CD4-positive, alpha-beta T cell (primary cell): ENCODE measurements around the gene DTX1. TPM values are rescaled to one million over a fixed set of nuclear protein-coding genes. Genes with fewer than 3 reads are reported as not detected.

Experiments
- ATAC-seq: fragments of 200-7000 bp; cut with Tn5 transposase; one replicate; pipeline ENCODE4 v1.10.0; 2022; ENCODE audit warnings: mild to moderate bottlenecking; ENCODE audit not compliant: poor library complexity
- CTCF ChIA-PET: fragments of 350-600 bp; sonication (Branson Sonifier 250); formaldehyde crosslinking; loops from one replicate; lab custom pipeline; 2021; ENCODE audit warnings: antibody characterized with exemption, inconsistent platforms; lab: Charles Lee
- POLR2A ChIA-PET: fragments of 350-600 bp; sonication (Branson Sonifier 250); formaldehyde crosslinking; loops from one replicate; lab custom pipeline; 2021; ENCODE audit warnings: antibody characterized with exemption, inconsistent platforms; lab: Charles Lee
- DNase-seq, 14 experiments: peaks; one replicate each; pipeline ENCODE4 v3.0.0-alpha.2; 2013 to 2020; ENCODE audit warnings: mixed read lengths in 2 of 14
- H3K27ac ChIP-seq, 2 donors: one replicate each; pipeline versions ENCODE4 v1.5.1 to v1.7.0; 2013; ENCODE audit warnings: low read length in 2 of 2, low read depth in 1 of 2, mild to moderate bottlenecking in 1 of 2
- H3K27me3 ChIP-seq, 2 experiments: 1 replicate in 1 of 2; 2 replicates in 1 of 2; pipeline versions ENCODE4 v1.6.1 to v1.7.0; 2013; ENCODE audit warnings: low read length in 2 of 2, control low read depth in 1 of 2, mild to moderate bottlenecking in 1 of 2, moderate library complexity in 1 of 2; ENCODE audit not compliant: insufficient read depth in 2 of 2, control insufficient read depth in 1 of 2
- H3K36me3 ChIP-seq: one replicate; pipeline ENCODE4 v1.6.1; 2013; ENCODE audit warnings: low read length, control low read depth; ENCODE audit not compliant: insufficient read depth
- H3K4me1 ChIP-seq: one replicate; pipeline ENCODE4 v1.6.1; 2013; ENCODE audit warnings: low read length, control low read depth; ENCODE audit not compliant: insufficient read depth
- H3K4me3 ChIP-seq: one replicate; pipeline ENCODE4 v1.5.1; 2013; ENCODE audit warnings: mild to moderate bottlenecking, low read length, moderate library complexity
- H3K9me3 ChIP-seq, 2 experiments: 1 replicate in 1 of 2; 2 replicates in 1 of 2; pipeline versions ENCODE4 v1.6.1 to v1.7.0; 2013; ENCODE audit warnings: low read length in 2 of 2, mild to moderate bottlenecking in 2 of 2, control low read depth in 1 of 2, moderate library complexity in 1 of 2; ENCODE audit not compliant: control insufficient read depth in 1 of 2, insufficient read depth in 1 of 2
- H3K27ac Mint-ChIP-seq: one replicate; pipeline ENCODE4 v1.8.0; 2020; ENCODE audit warnings: mixed read lengths
- H3K27me3 Mint-ChIP-seq: one replicate; pipeline ENCODE4 v1.8.0; 2021; ENCODE audit warnings: mixed read lengths
- H3K36me3 Mint-ChIP-seq: one replicate; pipeline ENCODE4 v1.8.0; 2021; ENCODE audit warnings: low read depth, mixed read lengths
- H3K4me1 Mint-ChIP-seq: one replicate; pipeline ENCODE4 v1.8.0; 2021; ENCODE audit warnings: low read depth, mixed read lengths
- H3K4me3 Mint-ChIP-seq: one replicate; pipeline ENCODE4 v1.8.0; 2020; ENCODE audit warnings: mild to moderate bottlenecking, mixed read lengths
- H3K9me3 Mint-ChIP-seq: one replicate; pipeline ENCODE4 v1.8.0; 2020; ENCODE audit warnings: mixed read lengths
- CTCF ChIP-seq: fragments of 200-600 bp; IDR thresholded peaks from one replicate; pipeline ENCODE4 v1.8.0; 2022; ENCODE audit warnings: antibody characterized with exemption, mild to moderate bottlenecking
- intact Hi-C, 2 experiments: fragments of 100-400 bp; cut with DNase I in 1 of 2; cut with micrococcal nuclease in 1 of 2; formaldehyde crosslinking; loops; one replicate each; pipeline versions ENCODE4 v1.15.1 to v1.9.0; 2023 to 2025; cut with DNase I, micrococcal nuclease
- total RNA-seq, 174 experiments: library from RNA in 2 of 174; stranded (reverse) in 2 of 174; gene quantifications; one replicate each; pipeline ENCODE4 v1.2.3 and lab custom pipeline; 2021 to 2026

Gene DTX1
- total RNA-seq, 2 experiments from 2014 or later = 14.0 to 14.2 TPM

- peak within 1 kb of the TSS in 1 of 2 donors; percentile 61 for H3K27ac ChIP-seq
- Mint-ChIP-seq H3K4me3 (peak within 1 kb of the TSS; percentile 92), H3K9me3 (no peaks in the 10 kb centered on the region), H3K27me3 (no peaks in the 10 kb centered on the region), H3K27ac (peak within 1 kb of the TSS; percentile 98), H3K4me1 (peaks cover 13% of the 10 kb centered on the region), H3K36me3 (no peaks in the 10 kb centered on the region)
- no peaks in the 10 kb centered on the region for H3K36me3 ChIP-seq
- peak within 1 kb of the TSS; percentile 51 for H3K4me3 ChIP-seq
- ATAC-seq (peak; percentile 88), DNase-seq (peak; percentile 58 to 85 (median 76))
- ChIA-PET CTCF (interaction anchor here (0.7 to 1.9 kb wide), 5 partner anchors 18 to 78 kb away, joined by 3 to 12 read pairs (median 3); no protein-coding TSS in a partner anchor), POLR2A (no interaction called here)
- TF ChIP-seq CTCF = peak; percentile 61
- intact Hi-C loops = loop anchor here in 1 of 2 experiments (1.0 to 5.0 kb wide), 2 partner anchors 17 to 37 kb away; no protein-coding TSS in a partner anchor
- peaks cover 22% of the 10 kb centered on the region for H3K4me1 ChIP-seq
- no peaks in the 10 kb centered on the region for H3K9me3 ChIP-seq
- no peaks in the 10 kb centered on the region for H3K27me3 ChIP-seq
These were observed 78.9 kb downstream of the DTX1 start, which contains the start of gene RASAL1 for GRCh38 chr12:113135178-113136127. Gene RASAL1, minus strand, starts transcription at chr12:113135761. Its CDS starts 299 bp downstream, at chr12:113135462.

- no peak for TF ChIP-seq CTCF
- peaks cover 13% of the 10 kb centered on the region for H3K4me1 Mint-ChIP-seq
- ATAC-seq (peak; percentile 76), DNase-seq (peak; percentile 20 to 79 (median 52))
- CTCF ChIA-PET = interaction anchor here (0.7 to 1.9 kb wide), 5 partner anchors 17 to 79 kb away, joined by 3 to 12 read pairs (median 3); no protein-coding TSS in a partner anchor
- H3K36me3 Mint-ChIP-seq = no peaks in the 10 kb centered on the region
- no peaks in the 10 kb centered on the region for H3K9me3 Mint-ChIP-seq
- H3K27me3 Mint-ChIP-seq = no peaks in the 10 kb centered on the region
- peak overlapping the region in 1 of 2 donors; percentile 61 for H3K27ac ChIP-seq
- peak overlapping the region; percentile 98 for H3K27ac Mint-ChIP-seq
- intact Hi-C loops = loop anchor here in 1 of 2 experiments (1.0 to 5.0 kb wide), 2 partner anchors 16 to 36 kb away; no protein-coding TSS in a partner anchor
- H3K4me1 ChIP-seq = peaks cover 22% of the 10 kb centered on the region
- H3K36me3 ChIP-seq = no peaks in the 10 kb centered on the region
- POLR2A ChIA-PET = no interaction called here
- H3K4me3 ChIP-seq = peak overlapping the region; percentile 48
- no peaks in the 10 kb centered on the region for H3K9me3 ChIP-seq
- H3K4me3 Mint-ChIP-seq = peak overlapping the region; percentile 92
- H3K27me3 ChIP-seq = no peaks in the 10 kb centered on the region
These were observed 79.8 kb downstream of the DTX1 start for GRCh38 chr12:113136128-113136989.

GRCh38 chr12:113136990-113137511 lies 80.5 kb downstream of the DTX1 start:
- CTCF ChIA-PET = interaction anchor here (0.5 to 1.9 kb wide), 2 partner anchors 16 to 41 kb away, joined by 3 to 12 read pairs; no protein-coding TSS in a partner anchor
- peak overlapping the region; percentile 98 for H3K27ac Mint-ChIP-seq
- POLR2A ChIA-PET = no interaction called here

More at GRCh38 chr12:113136990-113137511, 80.5 kb downstream of the DTX1 start:
- Histone ChIP-seq H3K27me3 (no peaks in the 10 kb centered on the region), H3K9me3 (no peaks in the 10 kb centered on the region), H3K36me3 (no peaks in the 10 kb centered on the region), H3K27ac (no peak overlapping the region), H3K4me1 (peaks cover 24% of the 10 kb centered on the region), H3K4me3 (no peak overlapping the region)
- Mint-ChIP-seq H3K4me3 (peak overlapping the region; percentile 7), H3K9me3 (no peaks in the 10 kb centered on the region), H3K27me3 (no peaks in the 10 kb centered on the region), H3K36me3 (no peaks in the 10 kb centered on the region), H3K4me1 (peaks cover 13% of the 10 kb centered on the region)
- DNase-seq = no peak
- TF ChIP-seq CTCF = no peak
- no peak for ATAC-seq
- intact Hi-C loops = loop anchor here in 1 of 2 experiments (1.0 to 5.0 kb wide), 2 partner anchors 15 to 35 kb away; no protein-coding TSS in a partner anchor
